Measurements from ENCODE around the gene GPR161.

The GPR161 gene

GRCh38 chr1:168032029-168032428 lies 104.7 kb downstream of the GPR161 start:
- no peak for DNase-seq (ENCODE audit: low read depth in 2 of 2)

DNA sequence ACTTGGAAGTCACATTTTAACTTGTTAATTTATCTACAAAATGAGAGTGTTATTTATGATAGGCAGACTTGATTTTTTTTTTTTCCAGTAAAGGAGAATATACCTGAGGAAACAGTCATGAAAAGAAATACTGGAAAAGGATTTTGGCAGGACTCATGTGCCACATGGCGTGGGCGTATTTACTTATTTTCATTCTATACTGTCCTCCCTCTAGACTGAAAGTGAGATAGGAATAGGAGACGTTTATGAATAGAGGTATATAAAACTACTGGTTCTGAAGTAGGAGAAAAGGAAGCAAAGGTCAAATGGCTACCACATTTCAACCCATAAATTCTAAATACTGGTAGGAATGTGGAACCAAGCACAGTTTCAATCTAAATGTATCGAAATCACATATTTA lies 105.1 kb downstream of the GPR161 start:
- no peak for DNase-seq (ENCODE audit: low read depth in 2 of 2)

DNA sequence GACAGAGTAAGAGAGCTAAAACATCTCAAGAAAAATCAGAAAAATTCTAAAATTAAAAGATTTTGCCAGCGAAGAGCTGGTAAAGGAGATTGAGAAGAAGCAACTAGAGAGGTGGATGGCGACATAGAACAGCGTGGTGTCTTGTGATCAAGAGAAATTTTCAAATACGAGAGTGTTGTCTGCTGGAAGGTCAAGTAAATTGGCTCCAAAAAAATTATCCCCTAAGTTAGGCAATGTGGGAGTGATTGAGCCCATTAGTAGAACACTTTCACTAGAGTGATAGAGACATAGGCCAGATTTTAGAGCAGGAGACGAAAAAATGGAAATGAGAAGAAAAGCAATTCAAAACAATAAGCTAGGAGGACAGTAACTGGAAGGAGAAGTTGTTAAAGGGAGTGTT lies 105.5 kb downstream of the GPR161 start:
- no peak for DNase-seq (ENCODE audit: low read depth in 2 of 2)
